ENCODE data around the gene CERK. TPM values are rescaled to one million over a fixed set of nuclear protein-coding genes. Genes with fewer than 3 reads are reported as not detected.

The CERK gene
- total RNA-seq, 1 experiment from 2014 or later, result 70.0 TPM

DNA sequence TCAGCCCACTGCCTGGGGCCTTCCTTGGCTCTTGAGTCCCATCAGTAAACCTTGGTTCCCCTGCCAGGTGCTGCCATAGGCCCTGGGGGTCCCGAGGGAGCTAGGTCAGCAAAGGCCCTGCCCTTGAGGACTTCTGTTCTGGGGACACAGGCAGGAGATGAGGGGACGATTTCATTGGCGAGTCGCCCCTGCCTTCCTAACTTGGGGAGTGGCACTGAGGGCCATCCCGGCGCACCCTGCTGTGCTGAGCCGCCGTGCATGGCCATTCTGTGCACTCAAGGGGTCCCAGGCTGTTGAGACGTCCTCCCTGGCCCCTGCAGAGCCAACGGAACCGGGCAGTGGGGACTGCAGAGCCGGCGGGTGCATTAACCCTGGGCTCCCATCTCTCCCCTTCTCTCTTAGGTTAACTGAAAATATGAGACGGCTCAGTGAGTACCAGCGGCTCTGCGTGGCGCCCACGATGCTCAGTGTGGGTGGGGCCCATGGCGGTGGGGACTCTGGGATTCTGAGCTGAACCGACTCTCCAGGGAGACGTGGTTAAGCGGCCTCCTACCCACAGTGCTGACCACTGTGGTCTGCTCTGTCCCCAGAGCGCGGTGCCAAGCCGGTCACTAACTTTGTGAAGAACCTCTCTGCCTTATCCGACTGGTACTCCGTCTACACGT, 74.5 kb downstream of the CERK start:
- no peak for DNase-seq (ENCODE audit: low read depth)

DNA sequence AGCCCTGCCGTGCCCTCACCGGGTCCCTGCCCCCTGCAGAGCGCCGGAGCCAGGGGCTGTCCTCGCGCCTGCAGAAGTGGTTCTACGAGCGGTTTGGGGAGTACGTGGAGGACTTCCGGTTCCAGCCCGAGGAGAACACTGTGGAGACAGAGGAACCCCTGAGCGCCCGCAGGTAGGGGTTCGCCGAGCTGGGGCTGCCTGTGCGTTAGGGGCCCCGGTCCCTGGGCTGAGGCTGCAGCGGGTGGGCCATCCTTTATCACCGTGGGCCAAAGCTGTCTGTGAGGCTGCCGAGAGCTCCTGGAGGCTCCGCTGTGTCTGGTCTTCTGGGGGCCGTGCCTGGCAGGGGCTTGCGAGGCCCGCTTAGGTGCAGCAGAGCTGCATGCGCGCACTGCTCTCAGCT, 75.1 kb downstream of the CERK start:
- DNase-seq (ENCODE audit: low read depth), result no peak

DNA sequence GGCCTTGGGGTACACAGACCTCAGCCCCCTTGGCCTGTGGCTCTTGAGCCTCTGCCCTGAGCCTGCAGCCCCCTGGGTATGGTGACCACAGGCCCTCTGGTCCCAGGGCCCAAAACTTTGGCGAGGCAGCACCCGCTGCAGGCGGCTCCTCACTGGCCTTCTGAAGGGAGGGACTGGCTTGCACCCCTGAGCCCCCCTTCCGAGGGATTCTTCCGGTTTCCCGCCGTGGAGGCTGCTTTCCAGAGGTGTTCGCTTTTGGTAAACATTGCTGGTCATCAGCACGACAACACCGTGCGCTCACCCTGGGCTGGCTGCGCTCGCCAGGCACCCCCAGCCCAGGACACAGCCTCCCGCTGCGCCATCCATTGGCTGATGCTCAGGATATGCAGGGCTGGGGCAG, 75.8 kb downstream of the CERK start:
- no peak for DNase-seq (ENCODE audit: low read depth)

DNA sequence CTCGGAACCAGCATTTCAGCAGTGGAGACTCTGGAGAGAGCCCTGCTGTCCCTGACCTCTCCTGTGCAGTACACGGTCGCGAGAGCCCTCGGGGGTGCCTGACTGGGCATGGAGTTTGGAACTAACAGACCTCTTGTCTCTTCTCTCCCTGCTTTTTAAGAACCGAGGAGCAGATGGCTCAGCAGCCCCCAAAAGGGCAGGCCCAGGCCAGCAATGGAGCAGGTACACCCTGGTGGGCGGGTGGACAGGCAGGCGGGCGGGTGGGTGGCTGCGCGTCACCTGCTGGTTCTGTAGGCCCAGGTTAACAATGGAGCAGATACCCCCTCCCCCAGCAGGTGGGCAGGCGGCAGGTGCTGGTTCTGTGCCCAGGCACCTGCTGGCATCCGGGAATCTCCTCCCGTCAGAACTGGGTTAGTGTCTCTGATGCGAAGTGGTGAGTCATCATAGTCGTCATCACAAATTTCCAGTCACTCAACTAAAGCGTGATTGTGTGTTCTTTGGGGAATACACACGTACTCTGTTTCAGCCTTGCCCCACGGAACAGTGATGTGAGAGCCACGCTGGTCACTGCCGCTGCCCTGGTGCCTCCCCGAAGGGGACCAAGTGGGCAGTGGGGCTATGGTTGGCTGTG, 76.7 kb downstream of the CERK start:
- peak; percentile 34 for DNase-seq (ENCODE audit: low read depth)

DNA sequence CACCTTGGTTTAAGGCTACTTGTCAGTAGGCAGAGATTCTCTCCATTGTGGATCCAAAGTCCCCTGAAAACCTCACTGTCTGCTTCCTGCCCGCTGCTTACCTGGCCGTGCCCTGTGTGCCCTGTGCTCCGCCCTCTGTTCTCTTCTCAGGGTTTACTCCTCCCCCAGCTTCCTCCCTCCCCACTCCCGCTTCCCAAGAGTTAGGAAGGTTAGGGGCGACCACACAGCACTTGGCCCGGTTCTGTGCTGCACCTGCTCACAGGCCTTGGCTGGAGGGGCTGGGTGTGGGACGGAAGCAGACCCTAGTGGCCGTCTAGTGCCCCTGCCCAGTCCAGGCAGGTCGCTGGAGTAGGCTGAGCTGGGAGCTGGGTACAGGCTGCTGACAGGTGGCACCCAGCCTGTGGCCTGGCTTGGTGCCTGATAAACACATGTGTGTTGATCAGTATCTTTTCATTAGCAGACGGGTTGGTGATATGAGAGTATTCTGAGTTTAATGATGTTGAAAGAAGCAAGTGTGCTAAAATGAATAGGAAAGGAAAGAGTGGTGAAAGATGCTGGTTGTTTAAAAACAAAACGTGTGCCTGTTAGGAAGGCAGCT, 77.3 kb downstream of the CERK start:
- no peak for DNase-seq (ENCODE audit: low read depth)

DNA sequence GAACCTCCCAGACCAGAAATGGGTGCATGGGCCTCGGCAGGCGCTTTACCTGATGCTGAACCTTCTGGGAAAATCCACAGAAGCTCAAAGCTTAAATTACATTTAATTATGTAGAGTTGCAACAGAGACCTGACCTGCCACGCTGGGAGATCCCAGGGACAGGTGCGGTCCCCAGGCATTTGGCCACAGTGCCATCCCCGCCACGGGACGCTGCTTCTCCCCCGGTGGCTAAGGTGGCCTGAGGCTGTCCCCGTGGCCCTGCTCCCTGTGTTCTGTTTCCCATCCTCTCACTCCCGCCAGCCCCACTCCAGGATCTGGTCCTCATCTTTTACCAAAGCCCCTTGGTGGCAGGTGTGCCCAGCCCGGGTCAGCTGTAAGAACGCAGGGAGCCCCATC, 78.3 kb downstream of the CERK start:
- no peak for DNase-seq (ENCODE audit: low read depth)

DNA sequence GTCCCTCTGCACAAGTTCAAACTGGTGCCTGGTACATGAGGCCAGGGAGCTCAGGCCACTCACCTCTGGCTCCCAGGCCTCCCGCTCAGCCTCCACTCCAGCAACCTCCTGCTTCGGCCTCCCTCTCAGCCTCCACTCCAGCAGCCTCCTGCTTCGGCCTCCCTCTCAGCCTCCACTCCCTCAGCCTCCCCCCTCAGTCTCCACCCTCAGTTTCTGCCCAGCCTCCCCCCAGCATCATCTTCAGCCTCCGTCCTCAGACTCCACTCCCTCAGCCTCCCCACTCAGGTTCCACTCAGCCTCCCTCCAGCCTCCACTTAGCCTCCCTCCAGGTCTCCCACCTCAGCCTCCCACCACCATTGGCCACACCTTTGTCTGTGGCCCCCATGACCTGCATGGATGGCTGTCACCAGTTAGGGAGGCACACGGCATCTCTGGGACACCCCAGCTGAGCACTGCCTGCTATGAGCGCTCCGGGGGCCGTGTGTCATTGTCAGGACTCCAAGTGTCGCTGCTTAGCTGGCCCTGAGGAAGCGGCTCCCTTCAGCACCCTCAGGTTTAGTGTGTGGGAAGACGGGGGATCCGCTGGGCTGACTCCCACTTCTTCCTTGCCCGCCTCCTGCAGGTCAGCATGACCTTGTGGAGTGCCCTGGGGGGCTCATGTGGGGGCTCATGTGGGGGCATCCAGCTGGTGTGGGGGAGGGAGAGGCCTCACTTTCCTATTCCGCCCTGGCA, 78.8 kb downstream of the CERK start:
- DNase-seq (ENCODE audit: low read depth), result no peak

DNA sequence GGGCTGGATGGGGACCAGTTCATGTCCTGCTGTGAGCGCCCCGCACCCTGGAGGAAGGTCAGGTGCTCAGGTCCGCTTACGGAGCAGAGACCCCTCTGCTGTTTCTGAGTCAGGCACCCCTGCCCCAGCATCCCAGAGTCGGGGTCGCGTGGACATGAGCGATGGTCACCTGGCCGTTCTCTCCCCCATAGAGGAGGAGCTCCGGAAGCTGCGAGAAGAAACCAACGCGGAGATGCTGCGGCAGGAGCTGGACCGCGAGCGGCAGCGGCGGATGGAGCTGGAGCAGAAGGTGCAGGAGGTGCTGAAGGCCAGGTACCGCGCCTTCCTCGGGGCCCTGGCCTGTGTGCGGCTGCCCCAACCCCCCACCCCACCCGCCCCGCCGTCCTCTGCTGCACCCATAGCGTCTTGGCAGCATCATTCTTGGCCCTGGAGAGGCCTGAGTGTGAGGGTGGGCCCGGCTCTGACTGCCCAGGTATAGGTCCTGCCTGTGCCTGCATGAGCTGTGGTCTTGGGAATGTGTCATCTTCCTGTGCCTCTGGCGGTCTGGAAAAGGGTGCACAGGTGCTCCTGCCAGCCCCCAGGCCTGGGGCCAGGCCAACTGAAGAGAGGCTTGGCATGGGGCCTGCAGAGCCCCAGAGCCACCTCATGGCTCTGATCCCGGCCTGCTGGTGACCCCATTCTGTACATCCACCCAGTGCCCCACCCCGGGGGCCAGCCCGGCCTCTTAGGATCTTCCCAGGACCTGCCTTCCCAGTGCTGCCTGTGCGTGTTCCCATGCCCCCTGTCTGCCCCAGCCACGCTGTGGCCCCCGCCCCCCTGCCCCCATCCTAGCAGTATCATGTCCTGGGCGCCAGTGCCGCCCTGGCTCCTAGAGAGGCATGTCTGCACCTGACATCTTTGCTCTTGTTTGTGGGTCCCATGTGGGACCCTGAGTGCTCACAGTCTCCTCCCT, 79.8 kb downstream of the CERK start:
- DNase-seq (ENCODE audit: low read depth), result no peak

DNA sequence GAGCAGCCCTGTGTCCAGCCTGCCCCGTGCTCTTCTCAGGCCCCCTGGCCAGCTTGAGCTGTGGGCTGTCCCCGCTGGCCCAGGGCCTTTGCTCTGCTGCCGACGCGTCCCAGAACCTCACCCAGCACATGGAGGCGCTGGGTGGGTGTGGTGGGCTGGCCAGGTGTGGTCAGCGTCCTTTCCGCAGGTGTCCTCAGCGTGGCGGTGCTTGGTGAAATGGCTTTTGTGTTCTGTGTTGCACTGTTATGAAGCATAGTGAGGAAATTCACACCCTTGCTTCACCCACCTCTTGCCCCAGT, 80.4 kb downstream of the CERK start:
- no peak for DNase-seq (ENCODE audit: low read depth)

DNA sequence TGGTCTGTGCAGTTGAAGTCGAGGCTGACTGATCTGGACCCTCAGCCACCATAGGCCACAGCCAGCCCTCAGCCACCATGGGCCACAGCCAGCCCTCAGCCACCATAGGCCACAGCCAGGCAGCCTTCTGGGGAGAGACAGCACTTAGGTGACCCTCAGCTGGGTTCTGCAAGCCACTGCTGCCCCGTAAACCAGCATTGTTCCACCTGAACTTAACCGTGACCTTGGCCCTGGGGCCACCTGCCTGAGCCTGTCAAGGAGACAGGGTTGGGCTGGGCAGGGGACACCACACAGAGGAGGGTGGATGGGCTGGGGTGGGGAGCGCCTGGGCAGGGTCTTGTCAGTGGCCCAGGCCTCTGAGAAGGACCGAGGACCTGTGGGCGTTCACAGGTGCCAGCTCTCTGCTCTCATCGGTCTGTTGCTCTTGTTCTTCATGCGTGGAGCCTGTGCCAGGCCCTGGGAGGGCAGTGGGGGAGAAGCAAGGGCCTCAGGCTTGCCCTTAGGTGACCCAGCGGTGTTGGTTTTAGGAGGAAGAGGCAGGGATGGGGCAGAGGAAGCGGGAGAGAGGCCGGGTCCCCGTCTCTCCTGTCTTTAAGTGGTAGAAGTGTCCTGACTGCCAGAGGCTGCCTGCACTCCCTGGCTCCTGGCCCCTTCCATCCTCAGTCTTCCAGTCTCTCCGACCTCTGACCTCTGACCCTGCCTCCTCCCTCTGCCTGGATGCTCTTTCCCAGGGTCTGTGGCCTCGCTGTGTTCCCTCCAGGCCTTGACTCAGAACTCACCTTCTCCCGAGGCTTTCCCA, 81.0 kb downstream of the CERK start:
- no peak for DNase-seq (ENCODE audit: low read depth)

DNA sequence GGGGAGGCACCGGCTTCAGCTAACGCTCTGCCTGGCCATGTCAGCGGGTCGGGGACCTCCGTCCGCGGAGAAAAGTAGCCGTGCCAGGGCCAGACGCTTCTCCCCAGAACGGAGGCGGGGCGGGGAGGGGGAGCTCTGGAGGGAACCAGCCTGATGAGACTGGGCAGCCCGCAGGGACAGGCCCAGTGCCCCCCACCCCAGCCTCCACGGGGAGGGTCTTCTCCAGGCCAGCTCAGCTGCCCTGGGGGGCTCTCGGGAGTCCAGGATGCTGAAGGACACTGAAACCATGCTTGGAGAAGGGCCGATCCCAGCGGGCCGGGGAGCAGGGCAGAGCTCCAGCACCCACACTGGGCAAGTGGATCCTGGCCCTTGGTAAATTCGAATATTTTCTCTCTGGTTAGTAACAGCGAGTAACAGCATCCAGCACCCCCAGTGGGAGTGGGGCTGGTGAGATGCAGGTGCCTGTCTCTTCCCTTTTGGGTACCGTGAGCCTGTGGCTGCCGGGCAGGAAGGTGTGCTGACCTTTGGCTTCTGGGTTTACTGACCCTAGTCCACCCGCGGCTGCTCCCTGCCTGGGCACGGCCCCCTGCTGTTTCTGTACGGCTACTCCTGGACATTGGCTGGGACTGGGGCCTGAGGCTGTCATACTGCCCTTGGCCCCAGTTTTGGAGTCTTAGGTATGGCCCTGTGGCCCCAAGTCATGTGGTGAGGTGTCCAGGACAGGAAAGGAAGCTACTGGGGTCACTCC, 82.0 kb downstream of the CERK start:
- DNase-seq (ENCODE audit: low read depth), result no peak

DNA sequence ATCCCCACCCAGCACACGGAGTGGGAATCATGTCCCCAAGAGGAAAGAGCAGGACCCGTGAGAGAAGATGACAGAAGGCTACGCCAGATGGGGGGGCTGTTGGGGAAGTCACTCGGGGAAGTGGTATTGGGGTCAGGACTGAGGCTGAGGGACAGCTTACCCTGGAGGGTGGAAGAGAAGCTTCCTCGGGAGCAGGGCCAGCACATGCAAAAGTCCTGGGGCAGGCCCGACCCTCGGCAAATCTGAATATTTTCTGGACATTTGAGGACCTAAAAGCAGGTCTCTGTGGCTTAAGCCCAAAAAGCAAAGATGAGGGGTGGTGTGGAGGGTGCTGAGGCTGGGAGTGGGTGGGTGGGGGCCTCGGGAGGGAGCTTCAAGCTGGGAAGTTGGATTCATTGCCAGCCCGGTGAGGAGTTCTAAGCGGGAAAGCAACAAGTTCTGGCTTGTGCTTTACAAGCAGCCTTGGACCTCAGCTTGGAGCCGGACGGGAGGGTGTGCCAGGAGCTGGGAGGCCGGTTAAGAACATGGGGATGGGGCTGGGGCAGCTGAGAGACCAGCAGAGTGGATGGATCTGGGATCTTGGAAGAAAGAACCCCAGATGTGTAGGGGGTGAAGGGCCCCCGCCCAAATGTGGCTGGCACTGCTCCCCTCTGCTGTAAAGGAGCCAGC, 83.0 kb downstream of the CERK start:
- DNase-seq (ENCODE audit: low read depth), result no peak

DNA sequence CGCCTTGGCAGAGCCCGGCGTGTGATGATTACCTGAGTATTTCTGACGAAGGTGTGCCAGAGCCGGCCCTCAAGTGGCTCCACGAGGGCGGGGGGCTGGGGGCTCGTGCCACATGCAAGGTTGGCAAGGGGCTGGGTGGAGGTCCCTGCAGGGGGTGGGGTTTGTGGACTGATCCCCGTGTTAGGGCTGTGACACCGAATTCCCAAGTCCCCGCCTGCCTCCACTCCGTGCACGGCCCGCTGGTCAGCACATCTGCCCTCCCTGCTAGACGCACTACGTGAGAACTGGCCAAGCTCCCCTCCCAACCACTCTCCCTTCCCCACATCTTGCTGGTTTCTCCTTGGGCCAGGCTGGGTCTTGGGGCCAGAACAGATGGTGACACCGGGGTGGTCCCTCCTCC, 83.6 kb downstream of the CERK start:
- no peak for DNase-seq (ENCODE audit: low read depth)

DNA sequence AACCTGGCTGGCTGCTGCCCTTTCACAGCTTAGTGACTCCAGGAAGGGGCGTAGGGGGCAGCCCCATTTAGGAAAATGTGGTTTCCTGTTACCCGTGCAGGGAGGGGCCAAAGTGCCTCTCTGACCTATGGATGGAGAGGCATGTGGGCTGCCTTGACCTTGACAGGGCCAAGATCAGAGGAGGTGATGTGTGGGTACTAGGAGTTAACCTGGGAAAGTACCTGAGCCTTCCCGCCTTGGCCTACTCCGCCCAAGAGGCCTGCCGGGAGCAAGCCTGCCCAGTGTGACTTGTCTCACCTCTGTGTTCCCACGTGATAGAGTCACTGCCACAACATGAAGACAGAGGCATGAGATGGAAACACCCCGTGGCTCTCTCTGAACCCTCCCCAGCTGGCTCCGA, 84.5 kb downstream of the CERK start:
- no peak for DNase-seq (ENCODE audit: low read depth)

DNA sequence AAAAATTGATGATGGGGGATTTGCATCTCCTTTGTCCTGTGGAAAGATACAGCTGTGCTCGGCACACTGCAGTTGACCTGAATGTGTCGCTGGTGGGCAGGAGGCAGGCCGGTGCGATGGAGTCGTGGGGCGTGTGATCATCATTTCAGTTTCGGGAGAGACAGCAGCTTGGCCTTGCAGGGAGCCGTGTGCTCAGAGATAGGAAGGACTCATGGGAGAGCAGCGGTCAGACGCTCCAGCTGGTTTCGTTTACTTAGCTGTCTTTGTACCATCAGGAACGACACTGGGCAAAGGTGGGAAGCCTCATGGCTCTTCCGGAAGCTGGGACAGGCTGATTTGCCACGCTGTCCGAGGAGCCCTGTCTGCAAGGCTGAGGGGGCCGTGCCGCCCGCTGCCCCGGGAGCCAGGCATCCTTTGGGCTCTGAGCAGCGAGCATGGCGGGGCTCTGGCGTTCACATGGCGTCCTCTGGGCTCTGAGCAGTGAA, 85.2 kb downstream of the CERK start:
- no peak for DNase-seq (ENCODE audit: low read depth)

DNA sequence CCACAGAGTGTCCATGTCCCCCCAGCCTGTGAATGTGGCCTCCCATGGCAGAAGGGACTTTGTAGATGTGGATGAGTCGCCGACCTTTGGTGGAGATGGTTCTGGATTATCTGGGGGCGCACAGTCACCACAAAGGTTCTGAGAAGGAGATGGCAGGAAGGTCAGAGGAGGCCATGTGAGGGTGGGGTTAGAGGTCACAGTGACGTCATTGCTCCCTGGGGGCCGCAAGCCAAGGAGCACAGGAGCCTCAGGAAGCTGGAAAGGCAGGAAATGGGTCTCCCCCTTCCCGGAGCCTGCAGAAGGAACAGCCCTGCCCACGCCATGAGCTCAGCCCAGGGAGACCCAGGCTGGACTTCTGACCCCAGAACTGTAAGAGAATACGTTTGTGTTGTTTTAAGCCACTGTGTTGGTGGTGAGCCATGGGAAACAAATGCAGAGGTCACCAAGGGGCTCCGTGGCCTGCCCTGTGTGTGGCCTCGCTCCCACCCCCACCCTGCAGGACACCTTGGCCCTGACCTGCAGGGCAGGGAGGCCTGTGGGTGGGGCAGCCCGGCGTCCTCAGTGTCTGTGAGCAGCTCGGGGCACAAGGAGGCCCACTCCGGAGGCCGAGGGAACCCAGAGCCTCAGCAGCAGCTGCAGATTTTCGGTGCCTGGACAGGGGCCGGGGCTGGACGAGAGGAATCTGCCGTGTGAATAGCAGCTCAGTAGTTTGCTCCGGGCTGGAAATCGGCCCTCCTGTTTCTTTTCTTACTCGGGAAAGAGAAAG, 85.8 kb downstream of the CERK start:
- DNase-seq (ENCODE audit: low read depth), result peak; percentile 18

DNA sequence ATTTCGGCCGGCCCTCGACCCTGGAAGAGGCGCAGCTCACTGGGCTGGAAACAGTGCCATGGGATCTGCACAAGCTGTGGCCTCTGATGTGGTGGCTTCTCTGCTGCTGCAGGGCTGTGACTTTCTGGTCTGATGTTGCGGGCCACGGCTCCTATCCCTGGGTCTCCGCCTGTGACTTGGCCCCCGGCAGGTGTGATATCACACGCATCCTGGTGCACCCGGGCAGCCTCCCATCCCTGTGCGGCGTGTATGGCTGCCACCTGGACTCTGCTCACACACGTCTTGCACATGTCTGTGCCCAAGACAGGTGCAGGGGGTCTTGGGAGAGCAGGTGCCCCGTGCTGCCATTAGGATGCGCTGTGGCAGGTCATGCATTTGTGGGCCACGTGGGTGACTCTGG, 86.7 kb downstream of the CERK start:
- no peak for DNase-seq (ENCODE audit: low read depth)

DNA sequence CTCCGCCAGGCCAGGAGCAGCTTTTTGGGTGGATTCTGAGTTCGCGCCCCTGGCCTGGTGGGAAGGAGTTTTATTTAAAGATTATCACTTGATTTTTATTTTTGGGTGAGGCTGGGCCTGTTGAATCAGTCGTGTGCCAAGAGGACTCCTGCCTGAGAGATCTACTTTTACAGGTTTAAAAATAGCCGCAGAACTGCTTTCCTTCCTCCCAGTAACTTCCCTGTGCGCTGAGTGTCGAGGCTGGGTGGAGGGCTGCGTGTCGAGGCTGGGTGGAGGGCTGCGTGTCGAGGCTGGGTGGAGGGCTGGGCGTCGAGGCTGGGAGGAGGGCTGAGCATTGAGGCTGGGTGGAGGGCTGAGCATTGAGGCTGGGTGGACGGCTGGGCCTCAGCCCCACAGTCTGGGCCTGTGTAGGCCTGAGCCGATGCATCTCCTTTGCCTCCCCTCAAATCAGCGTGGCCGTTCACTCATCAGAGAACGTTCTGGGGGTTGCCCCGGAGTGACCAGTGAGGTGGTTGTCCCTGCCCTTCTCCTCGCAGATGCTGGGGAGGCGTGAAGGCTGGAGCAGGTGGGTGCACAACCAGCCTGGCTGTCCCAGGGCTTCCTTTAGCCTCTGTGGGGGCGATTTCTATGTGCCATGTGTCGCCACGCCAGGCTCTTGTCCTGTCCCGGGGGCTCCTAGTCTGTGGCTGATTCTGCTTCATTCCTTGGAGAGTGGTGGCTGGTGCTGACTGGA, 87.8 kb downstream of the CERK start:
- DNase-seq (ENCODE audit: low read depth), result no peak

Data from LHCN-M2 (cell line).